Peyer's patch (tissue), 4 donors: ENCODE data around the gene CHAT. TPM values are rescaled to one million over a fixed set of nuclear protein-coding genes. Genes with fewer than 3 reads are reported as not detected.
A peak's percentile ranks its signal among the peaks of the same experiment; 100 is the strongest.

Source experiments
- DNase-seq, 3 donors: peaks; one replicate each; pipeline ENCODE4 v3.0.0-alpha.2; 2017 to 2019
- H3K27ac ChIP-seq, 4 donors: fragments of 200-600 bp; sonication (generic); one replicate each; pipeline ENCODE4 v1.5.1; 2016 to 2019
- H3K27me3 ChIP-seq, 2 donors: fragments of 200-600 bp; sonication (generic); one replicate each; pipeline ENCODE4 v1.5.1; 2019
- H3K36me3 ChIP-seq, 3 donors: fragments of 200-600 bp; sonication (generic); one replicate each; pipeline ENCODE4 v1.5.1; 2016 to 2019
- H3K4me1 ChIP-seq, 4 donors: fragments of 200-600 bp; sonication (generic); one replicate each; pipeline ENCODE4 v1.5.1; 2016 to 2019
- H3K4me3 ChIP-seq, 4 donors: fragments of 200-600 bp; sonication (generic); 1 replicate in 3 of 4; 2 replicates in 1 of 4; pipeline ENCODE4 v1.5.1; 2016 to 2019; ENCODE audit warnings: mild to moderate bottlenecking in 1 of 4
- H3K9me3 ChIP-seq, 4 donors: fragments of 200-600 bp; sonication (generic); one replicate each; pipeline ENCODE4 v1.5.1; 2016 to 2019; ENCODE audit warnings: mild to moderate bottlenecking in 1 of 4
- CTCF ChIP-seq, 6 experiments: fragments of 450-650 bp in 4 of 6; fragments of 200-600 bp in 2 of 6; sonication (generic) in 1 of 6; IDR thresholded peaks; one replicate each; pipeline ENCODE4 v1.5.1; 2017 to 2019; ENCODE audit warnings: antibody characterized with exemption in 6 of 6, mild to moderate bottlenecking in 3 of 6, moderate library complexity in 1 of 6
- POLR2A ChIP-seq, 2 donors: fragments of 450-650 bp; IDR thresholded peaks; one replicate each; pipeline ENCODE4 v1.5.1; 2017; ENCODE audit warnings: antibody characterized with exemption in 2 of 2, mild to moderate bottlenecking in 2 of 2, moderate library complexity in 2 of 2
- total RNA-seq, 4 donors: library from RNA; depleted of rRNA; stranded (reverse); fragments of >200 nt; gene quantifications; one replicate each; pipeline ENCODE4 v1.1.0, GENCODE V29; 2016

Gene CHAT
- total RNA-seq, 4 donors from 2014 or later = 2.1 to 3.8 (median 3.4) TPM; not detected in 1

- H3K27me3 ChIP-seq = peaks cover 0 to 25% of the 10 kb centered on the region in 2 donors
- DNase-seq = peak in 2 of 3 donors; percentile 21 to 39
These were observed 683 bp downstream of the CHAT start for GRCh38 chr10:49614242-49615198.

GRCh38 chr10:49615213-49615612, 1.4 kb downstream of the CHAT start:
- peak in 2 of 3 donors; percentile 34 to 36 for DNase-seq
- peaks cover 0 to 10% (median 0%) of the 10 kb centered on the region in 4 donors for H3K4me1 ChIP-seq
- TF ChIP-seq POLR2A (IDR thresholded peaks at IDR 0.05) = no peak
- no peak for TF ChIP-seq CTCF (IDR thresholded peaks at IDR 0.05)
- H3K9me3 ChIP-seq = peaks cover 0 to 9% (median 0%) of the 10 kb centered on the region in 4 donors
- no peak overlapping the region for H3K27ac ChIP-seq
- no peaks in the 10 kb centered on the region for H3K36me3 ChIP-seq
- H3K4me3 ChIP-seq = no peak overlapping the region
- H3K27me3 ChIP-seq = peaks cover 0 to 18% of the 10 kb centered on the region in 2 donors

More at GRCh38 chr10:49614242-49615198, 683 bp downstream of the CHAT start:
- Histone ChIP-seq H3K27ac (no peak overlapping the region), H3K4me1 (peaks cover 0 to 17% (median 0%) of the 10 kb centered on the region in 4 donors), H3K36me3 (no peaks in the 10 kb centered on the region), H3K4me3 (no peak overlapping the region), H3K9me3 (peaks cover 0 to 9% (median 0%) of the 10 kb centered on the region in 4 donors)
- TF ChIP-seq POLR2A (IDR thresholded peaks at IDR 0.05) (no peak), CTCF (IDR thresholded peaks at IDR 0.05) (no peak)

GRCh38 chr10:49615721-49616120, 1.9 kb downstream of the CHAT start:
- H3K9me3 ChIP-seq = peaks cover 0 to 9% (median 0%) of the 10 kb centered on the region in 4 donors
- H3K27me3 ChIP-seq = peaks cover 0 to 13% of the 10 kb centered on the region in 2 donors
- peak in 2 of 3 donors; percentile 17 to 19 for DNase-seq
- no peak overlapping the region for H3K27ac ChIP-seq
- H3K36me3 ChIP-seq = no peaks in the 10 kb centered on the region
- no peak overlapping the region for H3K4me3 ChIP-seq
- peaks cover 0 to 5% (median 0%) of the 10 kb centered on the region in 4 donors for H3K4me1 ChIP-seq
- no peak for TF ChIP-seq CTCF (IDR thresholded peaks at IDR 0.05)
- no peak for TF ChIP-seq POLR2A (IDR thresholded peaks at IDR 0.05)

- no peak overlapping the region for H3K4me3 ChIP-seq
- H3K27ac ChIP-seq = no peak overlapping the region
- peaks cover 0 to 4% (median 0%) of the 10 kb centered on the region in 4 donors for H3K9me3 ChIP-seq
- H3K4me1 ChIP-seq = no peaks in the 10 kb centered on the region
- H3K36me3 ChIP-seq = no peaks in the 10 kb centered on the region
- TF ChIP-seq CTCF (IDR thresholded peaks at IDR 0.05) = no peak
- no peak for TF ChIP-seq POLR2A (IDR thresholded peaks at IDR 0.05)
- H3K27me3 ChIP-seq = peaks cover 0 to 5% of the 10 kb centered on the region in 2 donors
- peak in 2 of 3 donors; percentile 20 to 24 for DNase-seq
These were observed 2.7 kb downstream of the CHAT start for GRCh38 chr10:49616421-49617101.

GRCh38 chr10:49617121-49618020, 3.5 kb downstream of the CHAT start:
- TF ChIP-seq POLR2A (IDR thresholded peaks at IDR 0.05) (no peak), CTCF (IDR thresholded peaks at IDR 0.05) (no peak)
- Histone ChIP-seq H3K27ac (no peak overlapping the region), H3K4me3 (no peak overlapping the region), H3K9me3 (no peaks in the 10 kb centered on the region), H3K4me1 (no peaks in the 10 kb centered on the region), H3K36me3 (no peaks in the 10 kb centered on the region), H3K27me3 (no peaks in the 10 kb centered on the region)
- peak in 2 of 3 donors; percentile 32 to 34 for DNase-seq
